Tibial nerve (tissue), 4 donors: Measurements from ENCODE around the gene AKAP7. TPM values are rescaled to one million over a fixed set of nuclear protein-coding genes. Genes with fewer than 3 reads are reported as not detected.
"Not testable (repeated sequence)": the region's sequence is repeated elsewhere in the genome, so short reads cannot be mapped to it uniquely, and the experiment has no call there.

Experiments
- DNase-seq, 2 donors: peaks; one replicate each; pipeline ENCODE4 v3.0.0-alpha.2; 2019; ENCODE audit warnings: low spot score in 2 of 2
- H3K27ac ChIP-seq, 4 donors: fragments of 200-600 bp; sonication (generic) in 3 of 4; one replicate each; pipeline ENCODE4 v1.5.1; 2017 to 2019; ENCODE audit warnings: mild to moderate bottlenecking in 1 of 4
- H3K27me3 ChIP-seq, 2 donors: fragments of 200-600 bp; sonication (generic) in 1 of 2; one replicate each; pipeline versions ENCODE4 v1.5.1 to v1.6.0; 2017 to 2019
- H3K36me3 ChIP-seq, 3 donors: fragments of 200-600 bp; sonication (generic); one replicate each; pipeline ENCODE4 v1.5.1; 2018 to 2019
- H3K4me1 ChIP-seq, 4 donors: fragments of 200-600 bp; sonication (generic) in 3 of 4; one replicate each; pipeline ENCODE4 v1.5.1; 2017 to 2019
- H3K4me3 ChIP-seq, 4 donors: fragments of 200-600 bp; sonication (generic) in 3 of 4; one replicate each; pipeline ENCODE4 v1.5.1; 2017 to 2019; ENCODE audit warnings: mild to moderate bottlenecking in 1 of 4, moderate library complexity in 1 of 4
- H3K9me3 ChIP-seq, 4 donors: fragments of 200-600 bp; sonication (generic) in 3 of 4; one replicate each; pipeline ENCODE4 v1.5.1; 2017 to 2019
- EP300 ChIP-seq, 2 donors: sonication (generic); formaldehyde crosslinking; IDR thresholded peaks; one replicate each; pipeline ENCODE4 v1.6.1; 2017; ENCODE audit warnings: antibody characterized with exemption in 2 of 2, mild to moderate bottlenecking in 1 of 2
- POLR2A ChIP-seq, 2 donors: fragments of 450-650 bp; IDR thresholded peaks; one replicate each; pipeline ENCODE4 v1.6.1; 2017; ENCODE audit warnings: antibody characterized with exemption in 2 of 2, mild to moderate bottlenecking in 2 of 2, moderate library complexity in 2 of 2
- WGBS, 2 donors: methylation state at CpG; one replicate each; pipeline ENCODE4 v1.1.5; 2018; 5-methylcytosine and 5-hydroxymethylcytosine counted together
- total RNA-seq, 4 donors: library from RNA; depleted of rRNA; stranded (reverse); fragments of >200 nt; gene quantifications; one replicate each; pipeline ENCODE4 v1.1.0, GENCODE V29; 2016
- TF ChIP-seq, protein P1 (sequence below), 5 experiments: fragments of 200-600 bp in 3 of 5; fragments of 450-650 bp in 2 of 5; sonication (generic) in 3 of 5; IDR thresholded peaks; one replicate each; pipeline ENCODE4 v1.5.1; 2016 to 2019; ENCODE audit warnings: antibody characterized with exemption in 5 of 5, mild to moderate bottlenecking in 3 of 5, moderate library complexity in 2 of 5

The AKAP7 gene
- 10 to 100 TPM in 3 of 4 donors, 1 to 10 TPM in 1; 5.1 to 39.1 (median 11.8) TPM for total RNA-seq

DNA sequence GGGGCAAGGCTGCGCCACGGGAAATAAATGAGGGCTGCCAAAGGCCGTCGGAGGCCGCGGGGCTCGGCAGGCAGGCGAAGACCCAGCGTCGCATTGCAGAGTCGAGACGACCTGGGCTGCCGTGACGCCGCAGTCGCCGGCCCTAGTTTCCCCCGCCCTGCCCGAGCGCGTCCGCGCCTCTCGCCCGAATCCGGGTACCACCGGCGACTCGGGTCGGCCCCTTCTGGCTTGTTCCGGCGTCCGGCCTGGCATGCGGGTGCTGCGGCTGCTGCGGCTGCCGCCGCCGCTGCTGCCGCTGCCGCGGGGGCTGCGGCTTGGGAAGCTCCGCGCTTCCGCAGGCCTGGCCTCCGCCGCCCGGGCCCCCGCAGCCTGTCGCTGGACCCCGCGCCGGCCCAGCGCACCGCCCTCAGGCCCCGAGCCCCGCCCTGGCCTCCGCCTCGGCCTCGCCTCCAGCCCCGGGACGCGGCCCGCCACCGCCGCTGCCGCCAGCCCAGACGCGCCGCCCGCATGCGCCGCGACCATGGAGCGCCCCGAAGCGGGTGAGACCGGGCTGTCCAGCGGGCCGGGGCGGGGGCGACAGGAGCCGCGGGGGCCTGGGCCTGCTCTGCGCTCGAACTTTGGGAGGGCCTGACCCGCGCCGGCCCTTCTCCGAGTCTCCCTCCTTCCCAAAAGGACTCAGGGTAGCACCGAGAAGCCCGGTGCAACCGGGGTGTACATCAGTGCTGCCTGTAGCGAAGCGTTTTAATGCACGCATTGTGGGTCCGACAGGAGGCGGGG, at the start of gene AKAP7:
Gene AKAP7 (plus strand): TSS at position 224 of the 777 bp plus-strand sequence. CDS start 297 bp downstream, at position 521.
- DNase-seq: peak; percentile 26 to 57
- TF ChIP-seq EP300 (IDR thresholded peaks at IDR 0.05): peak in 1 of 2 donors; percentile 36
- TF ChIP-seq POLR2A (IDR thresholded peaks at IDR 0.05): peak in 1 of 2 donors; percentile 37
- TF ChIP-seq, protein P1, sequence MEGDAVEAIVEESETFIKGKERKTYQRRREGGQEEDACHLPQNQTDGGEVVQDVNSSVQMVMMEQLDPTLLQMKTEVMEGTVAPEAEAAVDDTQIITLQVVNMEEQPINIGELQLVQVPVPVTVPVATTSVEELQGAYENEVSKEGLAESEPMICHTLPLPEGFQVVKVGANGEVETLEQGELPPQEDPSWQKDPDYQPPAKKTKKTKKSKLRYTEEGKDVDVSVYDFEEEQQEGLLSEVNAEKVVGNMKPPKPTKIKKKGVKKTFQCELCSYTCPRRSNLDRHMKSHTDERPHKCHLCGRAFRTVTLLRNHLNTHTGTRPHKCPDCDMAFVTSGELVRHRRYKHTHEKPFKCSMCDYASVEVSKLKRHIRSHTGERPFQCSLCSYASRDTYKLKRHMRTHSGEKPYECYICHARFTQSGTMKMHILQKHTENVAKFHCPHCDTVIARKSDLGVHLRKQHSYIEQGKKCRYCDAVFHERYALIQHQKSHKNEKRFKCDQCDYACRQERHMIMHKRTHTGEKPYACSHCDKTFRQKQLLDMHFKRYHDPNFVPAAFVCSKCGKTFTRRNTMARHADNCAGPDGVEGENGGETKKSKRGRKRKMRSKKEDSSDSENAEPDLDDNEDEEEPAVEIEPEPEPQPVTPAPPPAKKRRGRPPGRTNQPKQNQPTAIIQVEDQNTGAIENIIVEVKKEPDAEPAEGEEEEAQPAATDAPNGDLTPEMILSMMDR (IDR thresholded peaks at IDR 0.05): peak in 2 of 5 experiments; percentile 7 to 9
- 0 to 1% methylated on average over 52 to 59 of the region's 99 CpGs for WGBS, 2 donors
- Histone ChIP-seq H3K4me3 (peak within 1 kb of the TSS; percentile 71 to 79 (median 77)), H3K27ac (peak within 1 kb of the TSS; percentile 88 to 94 (median 92)), H3K9me3 (no peaks in the 10 kb centered on the region), H3K27me3 (no peaks in the 10 kb centered on the region), H3K4me1 (peaks cover 0 to 17% (median 11%) of the 10 kb centered on the region in 4 donors), H3K36me3 (no peaks in the 10 kb centered on the region)

DNA sequence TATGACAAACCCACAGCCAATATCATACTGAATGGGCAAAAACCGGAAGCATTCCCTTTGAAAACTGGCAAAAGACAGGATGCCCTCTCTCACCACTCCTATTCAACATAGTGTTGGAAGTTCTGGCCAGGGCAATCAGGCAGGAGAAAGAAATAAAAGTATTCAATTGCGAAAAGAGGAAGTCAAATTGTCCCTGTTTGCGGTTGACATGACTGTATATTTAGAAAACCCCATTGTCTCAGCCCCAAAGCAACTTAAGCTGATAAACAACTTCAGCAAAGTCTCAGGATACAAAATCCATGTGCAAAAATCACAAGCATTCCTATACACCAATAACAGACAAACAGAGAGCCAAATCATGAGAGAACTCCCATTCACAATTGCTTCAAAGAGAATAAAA, 44.9 kb upstream of the AKAP7 start:
- not testable (repeated sequence) for DNase-seq, H3K36me3 ChIP-seq, H3K4me1 ChIP-seq, H3K27ac ChIP-seq, H3K27me3 ChIP-seq, H3K4me3 ChIP-seq
- WGBS, 2 donors: 86 to 89% methylated on average over 3 of the region's 3 CpGs
- H3K9me3 ChIP-seq: peaks cover 0 to 28% (median 3%) of the 10 kb centered on the region in 4 donors

DNA sequence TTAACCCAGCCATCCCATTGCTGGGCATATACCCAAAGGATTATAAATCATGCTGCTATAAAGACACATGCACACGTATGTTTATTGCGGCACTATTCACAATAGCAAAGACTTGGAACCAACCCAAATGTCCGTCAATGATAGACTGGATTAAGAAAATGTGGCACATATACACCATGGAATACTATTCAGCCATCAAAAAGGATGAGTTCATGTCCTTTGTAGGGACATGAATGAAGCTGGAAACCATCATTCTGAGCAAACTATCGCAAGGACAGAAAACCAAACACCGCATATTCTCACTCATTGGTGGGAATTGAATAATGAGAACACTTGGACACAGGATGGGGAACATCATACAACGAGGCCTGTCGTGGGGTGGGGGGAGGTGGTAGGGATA, 43.3 kb upstream of the AKAP7 start:
- H3K4me3 ChIP-seq, H3K27ac ChIP-seq, H3K36me3 ChIP-seq, H3K27me3 ChIP-seq, H3K4me1 ChIP-seq, DNase-seq: not testable (repeated sequence)
- 95 to 97% methylated on average over 7 of the region's 7 CpGs for WGBS, 2 donors
- H3K9me3 ChIP-seq: peaks cover 0 to 19% (median 3%) of the 10 kb centered on the region in 4 donors

DNA sequence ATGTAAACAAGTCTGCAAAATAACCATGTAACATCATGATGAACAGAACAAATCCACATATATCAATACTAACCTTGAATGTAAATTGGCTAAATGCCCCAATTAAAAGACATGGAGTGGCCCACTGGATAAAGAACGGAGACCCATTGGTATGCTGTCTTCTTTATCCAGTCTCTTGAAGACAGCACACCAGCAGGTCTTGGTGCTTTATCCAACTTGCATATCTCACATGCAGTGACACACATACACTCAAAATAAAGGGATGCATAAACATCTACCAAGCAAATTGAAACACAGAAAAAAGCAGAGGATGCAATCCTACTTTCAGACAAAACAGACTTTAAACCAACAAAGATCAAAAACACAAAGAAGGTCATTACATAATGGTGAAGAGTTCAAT, 41.9 kb upstream of the AKAP7 start:
- DNase-seq: no peak
- Histone ChIP-seq H3K27me3 (no peaks in the 10 kb centered on the region), H3K9me3 (peaks cover 0 to 14% (median 1%) of the 10 kb centered on the region in 4 donors), H3K36me3 (no peaks in the 10 kb centered on the region), H3K4me1 (no peaks in the 10 kb centered on the region), H3K27ac (no peak overlapping the region), H3K4me3 (no peak overlapping the region)
- WGBS, 2 donors: 91 to 92% methylated on average over 1 of the region's 1 CpG
- TF ChIP-seq, protein P1 (IDR thresholded peaks at IDR 0.05): no peak
- TF ChIP-seq POLR2A (IDR thresholded peaks at IDR 0.05): no peak

DNA sequence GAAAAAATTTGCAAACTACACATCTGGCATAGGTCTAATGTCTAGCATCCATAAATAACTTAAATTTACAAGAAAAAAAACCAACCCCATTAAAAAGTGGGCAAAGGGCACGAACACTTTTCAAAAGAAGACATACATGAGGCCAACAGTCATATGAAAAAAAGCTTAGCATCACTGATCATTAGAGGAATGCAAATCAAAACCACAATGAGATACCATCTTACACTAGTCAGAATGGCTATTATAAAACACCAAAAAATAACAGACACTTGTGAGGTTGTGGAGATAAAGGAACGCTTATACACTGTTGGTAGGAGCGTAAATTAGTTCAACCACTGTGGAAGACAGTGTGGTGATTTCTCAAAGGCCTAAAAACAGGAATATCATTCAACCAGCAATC, 38.5 kb upstream of the AKAP7 start:
- H3K27ac ChIP-seq: no peak overlapping the region
- no peak overlapping the region for H3K4me3 ChIP-seq
- H3K36me3 ChIP-seq: no peaks in the 10 kb centered on the region
- no peak for DNase-seq
- WGBS, 2 donors: 80% methylated on average over 3 of the region's 3 CpGs; no CpG with 5 or more reads in 1 of the 2 donors
- peaks cover 0 to 14% (median 1%) of the 10 kb centered on the region in 4 donors for H3K9me3 ChIP-seq
- TF ChIP-seq, protein P1 (IDR thresholded peaks at IDR 0.05): no peak
- no peak for TF ChIP-seq POLR2A (IDR thresholded peaks at IDR 0.05)
- TF ChIP-seq EP300 (IDR thresholded peaks at IDR 0.05): no peak
- H3K4me1 ChIP-seq: no peaks in the 10 kb centered on the region
- H3K27me3 ChIP-seq: no peaks in the 10 kb centered on the region

DNA sequence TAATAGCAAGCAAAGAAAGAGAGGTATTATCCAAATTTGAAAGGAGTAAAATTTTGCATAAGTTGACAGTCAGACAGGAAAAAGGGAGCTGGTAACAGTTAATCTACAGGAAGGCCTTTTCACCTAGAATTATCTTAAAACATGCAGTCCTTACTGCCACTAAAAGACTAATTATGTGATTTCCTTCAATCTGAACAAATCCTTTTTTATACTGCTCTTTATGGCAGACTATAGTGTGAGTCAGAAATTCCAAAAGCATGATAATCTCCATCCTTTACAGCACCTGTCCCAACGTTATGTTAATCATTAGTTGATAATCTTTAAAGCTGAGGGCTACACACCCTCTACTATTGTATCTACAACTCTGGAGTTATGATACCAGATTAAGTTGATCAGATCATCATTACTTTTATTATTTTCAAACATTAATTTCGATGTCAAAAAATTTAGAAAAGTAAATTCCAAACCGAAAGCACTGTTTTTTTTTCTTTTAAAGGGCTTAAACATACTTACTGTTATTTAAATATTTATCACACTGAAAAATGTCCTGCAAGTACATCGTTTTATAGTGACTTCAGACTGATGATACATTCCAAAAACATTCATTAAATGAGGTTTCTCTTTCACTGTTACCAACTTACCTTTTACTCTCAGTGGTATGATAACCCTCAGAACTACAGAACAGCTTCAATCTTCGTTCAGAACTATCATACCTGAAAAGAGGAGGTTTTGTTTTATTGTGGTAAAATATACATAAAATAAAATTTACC, 33.2 kb upstream of the AKAP7 start:
- Histone ChIP-seq H3K27me3 (no peaks in the 10 kb centered on the region), H3K4me3 (no peak overlapping the region), H3K4me1 (no peaks in the 10 kb centered on the region), H3K9me3 (no peaks in the 10 kb centered on the region), H3K36me3 (no peaks in the 10 kb centered on the region), H3K27ac (no peak overlapping the region)
- DNase-seq: no peak
- 76 to 81% methylated on average over 5 of the region's 5 CpGs for WGBS, 2 donors
- TF ChIP-seq POLR2A (IDR thresholded peaks at IDR 0.05): no peak
- TF ChIP-seq, protein P1 (IDR thresholded peaks at IDR 0.05): no peak
- no peak for TF ChIP-seq EP300 (IDR thresholded peaks at IDR 0.05)
